Measurements from ENCODE around the gene RABGAP1L.

- TF ChIP-seq CTCF (IDR thresholded peaks at IDR 0.05) (no peak), POLR2A (IDR thresholded peaks at IDR 0.05) (no peak)
Measured at GRCh38 chr1:174247472-174247871, 88.2 kb downstream of the RABGAP1L start.

Measured in body of pancreas (tissue), 4 donors.